ENCODE results near the gene SLC2A6.
"Not testable (repeated sequence)": the region's sequence is repeated elsewhere in the genome, so short reads cannot be mapped to it uniquely, and the experiment has no call there.

Gene SLC2A6

GRCh38 chr9:133460405-133461175 lies 18.3 kb downstream of the SLC2A6 start:
- DNase-seq (ENCODE audit: low spot score) = peak; percentile 21

DNA sequence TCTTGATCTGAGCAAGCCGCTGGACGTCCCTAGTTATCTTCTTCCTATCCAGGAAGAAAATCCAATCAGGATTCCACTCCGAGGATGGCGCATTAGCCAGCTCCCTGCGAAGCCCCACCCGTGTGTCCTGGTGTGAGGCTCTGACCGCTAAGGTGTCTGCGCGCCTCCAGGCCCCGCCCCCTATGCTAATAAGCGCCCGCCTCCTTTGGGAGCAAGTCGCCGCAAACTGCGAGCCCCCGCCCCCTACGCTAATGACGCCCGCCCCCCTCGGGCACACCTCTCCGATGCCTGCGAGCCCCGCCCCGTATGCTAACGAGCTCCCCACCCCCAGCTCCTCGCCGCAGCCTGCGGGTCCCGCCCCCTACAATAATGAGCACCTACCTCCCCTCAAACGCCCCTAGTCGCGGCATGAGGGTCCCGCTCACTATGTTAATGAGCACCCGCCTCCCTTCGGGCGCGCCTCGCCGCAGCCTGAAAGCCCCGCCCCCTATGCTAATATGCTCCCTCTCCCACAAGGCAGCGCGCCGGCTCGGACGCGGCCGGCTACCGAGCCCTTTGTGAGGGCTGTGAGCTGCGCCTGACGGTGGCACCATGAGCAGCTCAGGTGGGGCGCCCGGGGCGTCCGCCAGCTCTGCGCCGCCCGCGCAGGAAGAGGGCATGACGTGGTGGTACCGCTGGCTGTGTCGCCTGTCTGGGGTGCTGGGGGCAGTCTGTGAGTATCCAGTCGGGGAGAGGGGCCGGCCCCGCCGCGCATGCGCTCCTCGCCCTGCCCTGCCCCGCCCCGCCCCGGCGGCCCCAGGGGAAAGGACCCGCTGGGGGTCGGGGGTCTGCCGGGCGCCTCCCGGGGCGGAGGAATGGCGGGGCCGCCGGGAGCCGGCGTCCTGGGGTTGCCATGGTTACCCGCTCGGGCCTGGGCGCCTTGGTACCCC lies 19.2 kb downstream of the SLC2A6 start, which contains the start of gene CACFD1:
Gene CACFD1, plus strand, starts transcription at position 503 of the 929 bp plus-strand sequence. Its CDS starts 89 bp downstream, at position 592.
- peak; percentile 93 for DNase-seq (ENCODE audit: low spot score)

GRCh38 chr9:133458643-133459312 lies 20.1 kb downstream of the SLC2A6 start:
- DNase-seq (ENCODE audit: low spot score) = no peak

GRCh38 chr9:133457748-133458147 lies 21.2 kb downstream of the SLC2A6 start:
- no peak for DNase-seq (ENCODE audit: low spot score)

- DNase-seq (ENCODE audit: low spot score) = no peak
These were observed 21.7 kb downstream of the SLC2A6 start for GRCh38 chr9:133457233-133457632.

DNA sequence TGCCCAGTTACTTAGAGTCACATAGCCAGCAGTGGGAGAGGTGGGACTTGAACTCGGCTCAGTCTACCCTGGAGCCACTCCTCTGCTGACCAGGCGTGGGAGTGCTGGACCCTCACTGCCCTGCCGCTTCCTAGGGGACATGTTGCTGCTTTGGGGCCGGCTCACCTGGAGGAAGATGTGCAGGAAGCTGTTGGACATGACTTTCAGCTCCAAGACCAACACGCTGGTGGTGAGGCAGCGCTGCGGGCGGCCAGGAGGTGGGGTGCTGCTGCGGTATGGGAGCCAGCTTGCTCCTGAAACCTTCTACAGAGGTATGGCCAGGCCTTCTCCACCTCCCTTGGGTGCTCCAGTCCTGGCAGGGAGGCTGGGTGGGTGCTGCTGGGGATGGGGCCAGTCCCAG lies 22.5 kb downstream of the SLC2A6 start:
- no peak for DNase-seq (ENCODE audit: low spot score)

GRCh38 chr9:133455936-133456335 lies 23.0 kb downstream of the SLC2A6 start:
- DNase-seq (ENCODE audit: low spot score) = no peak

DNA sequence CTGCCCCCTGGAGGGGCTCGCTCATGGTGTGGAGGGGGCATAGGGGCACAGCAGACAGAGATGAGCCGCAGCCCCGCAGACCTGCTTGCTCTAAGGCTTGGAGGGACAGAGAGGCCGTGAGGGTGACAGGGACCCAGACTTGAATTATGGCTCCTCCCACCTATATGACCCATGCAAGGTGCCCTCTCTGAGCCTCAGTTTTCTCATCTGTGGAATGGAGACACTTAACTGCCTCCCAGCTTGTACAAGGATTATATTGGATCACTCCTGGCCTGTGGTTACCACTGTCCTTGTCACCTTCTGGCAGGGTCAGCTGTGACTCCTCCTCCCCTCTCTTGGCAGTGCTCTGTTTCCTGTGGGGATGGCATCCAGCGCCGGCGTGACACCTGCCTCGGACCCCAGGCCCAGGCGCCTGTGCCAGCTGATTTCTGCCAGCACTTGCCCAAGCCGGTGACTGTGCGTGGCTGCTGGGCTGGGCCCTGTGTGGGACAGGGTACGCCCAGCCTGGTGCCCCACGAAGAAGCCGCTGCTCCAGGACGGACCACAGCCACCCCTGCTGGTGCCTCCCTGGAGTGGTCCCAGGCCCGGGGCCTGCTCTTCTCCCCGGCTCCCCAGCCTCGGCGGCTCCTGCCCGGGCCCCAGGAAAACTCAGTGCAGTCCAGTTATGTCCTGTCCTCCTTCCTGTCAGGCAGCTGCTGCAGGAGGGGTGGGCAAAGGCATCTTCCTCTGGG lies 23.8 kb downstream of the SLC2A6 start:
- no peak for DNase-seq (ENCODE audit: low spot score)

DNA sequence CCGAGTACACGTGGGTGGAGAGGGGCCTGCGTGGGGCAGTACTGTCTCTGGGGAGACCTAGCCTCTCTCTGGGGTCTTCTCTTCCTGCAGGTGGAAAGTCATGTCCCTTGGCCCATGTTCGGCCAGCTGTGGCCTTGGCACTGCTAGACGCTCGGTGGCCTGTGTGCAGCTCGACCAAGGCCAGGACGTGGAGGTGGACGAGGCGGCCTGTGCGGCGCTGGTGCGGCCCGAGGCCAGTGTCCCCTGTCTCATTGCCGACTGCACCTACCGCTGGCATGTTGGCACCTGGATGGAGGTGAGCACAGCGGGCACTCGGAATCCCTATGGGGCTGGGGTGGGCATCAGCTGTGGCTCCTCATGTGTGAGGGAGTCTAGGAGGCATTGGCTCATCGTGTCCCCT lies 24.6 kb downstream of the SLC2A6 start:
- DNase-seq (ENCODE audit: low spot score) = no peak

DNA sequence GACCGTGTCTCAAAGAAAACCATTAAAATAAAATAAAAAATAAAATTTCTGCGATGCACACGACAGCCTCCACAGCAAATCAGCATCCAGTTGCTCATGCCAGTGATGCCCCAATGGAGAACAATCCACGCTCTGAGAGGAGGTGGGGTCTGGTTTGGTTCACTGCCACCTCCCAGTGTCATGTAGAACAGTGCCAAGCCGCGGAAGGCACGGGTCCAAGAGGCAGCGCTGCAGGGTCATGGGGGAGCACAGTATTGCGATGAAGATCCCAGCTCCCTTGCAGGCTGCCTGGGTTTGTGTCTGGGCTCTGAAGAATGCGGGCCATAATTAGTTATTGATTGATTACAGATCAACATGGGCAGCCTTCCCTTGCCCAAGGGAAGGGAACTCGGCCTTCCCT lies 25.2 kb downstream of the SLC2A6 start:
- DNase-seq (ENCODE audit: low spot score) = no peak

DNA sequence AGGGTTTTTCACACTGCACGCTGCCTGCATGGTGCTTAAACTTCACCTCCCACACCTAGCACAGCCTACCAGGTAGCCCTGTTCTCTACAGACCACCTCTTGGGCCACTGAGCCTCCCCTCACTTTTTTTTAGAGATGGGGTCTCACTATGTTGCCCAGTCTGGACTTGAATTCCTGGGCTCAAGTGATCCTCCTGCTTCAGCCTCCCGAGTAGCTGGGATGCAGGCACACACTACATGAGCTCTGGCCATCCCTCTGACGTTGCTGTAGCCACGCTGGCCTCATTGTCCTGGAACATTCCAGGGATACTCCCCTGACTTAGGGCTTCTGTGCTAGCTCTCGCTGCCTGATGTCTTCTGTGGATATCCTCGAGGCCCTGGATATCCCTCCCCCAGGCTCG lies 26.3 kb downstream of the SLC2A6 start:
- DNase-seq (ENCODE audit: low spot score) = no peak

DNA sequence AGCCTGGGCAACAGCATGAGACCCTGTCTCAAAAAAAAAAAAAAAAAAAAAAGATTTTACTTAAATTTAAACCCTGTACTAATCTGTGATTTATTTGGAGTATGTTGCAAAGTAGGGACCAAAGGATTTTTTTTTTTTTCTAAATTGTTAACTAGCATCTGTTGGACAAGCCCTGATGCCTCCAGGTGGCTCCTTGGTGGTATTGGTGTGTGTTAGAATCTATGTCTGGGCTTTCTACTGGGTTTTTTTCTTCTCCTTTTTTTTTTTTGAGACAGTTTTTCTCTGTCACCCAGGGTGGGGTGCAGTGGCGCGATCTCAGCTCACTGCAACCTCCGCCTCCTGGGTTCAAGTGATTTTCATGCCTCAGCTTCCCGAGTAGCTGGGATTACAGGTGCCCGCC lies 27.0 kb downstream of the SLC2A6 start:
- not testable (repeated sequence) for DNase-seq (ENCODE audit: low spot score)

GRCh38 chr9:133449760-133450159 lies 29.1 kb downstream of the SLC2A6 start:
- DNase-seq (ENCODE audit: low spot score) = no peak

- DNase-seq (ENCODE audit: low spot score) = no peak
These were observed 30.4 kb downstream of the SLC2A6 start for GRCh38 chr9:133448487-133448972.

DNA sequence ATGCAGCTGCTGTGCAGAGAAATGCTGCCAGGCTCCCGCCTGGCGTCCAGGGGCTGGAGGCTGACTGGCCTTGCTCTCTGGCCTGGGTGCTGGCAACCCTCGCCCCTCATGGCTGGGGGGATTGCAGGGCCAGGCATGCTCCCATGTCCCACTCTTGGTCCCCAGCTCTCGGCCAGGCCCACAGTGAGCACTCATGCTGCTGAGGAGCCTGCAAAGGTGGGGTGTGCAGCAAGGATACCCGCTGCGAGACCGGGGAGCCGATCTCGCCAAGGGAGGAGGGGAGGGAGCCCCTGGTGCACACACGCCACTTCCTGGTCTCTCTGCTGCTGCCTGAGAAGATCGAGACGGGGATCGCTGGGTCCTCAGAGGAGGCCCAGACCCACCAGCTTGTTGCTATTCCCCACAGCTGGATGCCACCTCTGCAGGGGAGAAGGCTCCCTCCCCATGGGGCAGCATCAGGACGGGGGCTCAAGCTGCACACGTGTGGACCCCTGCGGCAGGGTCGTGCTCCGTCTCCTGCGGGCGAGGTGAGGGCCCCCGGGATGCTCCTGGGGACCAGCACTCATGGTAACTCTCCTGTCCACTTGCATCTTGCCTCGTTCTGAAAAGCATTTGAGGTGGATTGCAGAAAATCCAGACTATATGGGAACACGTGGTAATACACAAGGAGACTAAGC lies 33.5 kb downstream of the SLC2A6 start:
- DNase-seq (ENCODE audit: low spot score) = no peak

GRCh38 chr9:133443982-133444381 lies 34.9 kb downstream of the SLC2A6 start:
- DNase-seq (ENCODE audit: low spot score) = no peak

- no peak for DNase-seq (ENCODE audit: low spot score)
These were observed 35.7 kb downstream of the SLC2A6 start for GRCh38 chr9:133443248-133443647.

DNA sequence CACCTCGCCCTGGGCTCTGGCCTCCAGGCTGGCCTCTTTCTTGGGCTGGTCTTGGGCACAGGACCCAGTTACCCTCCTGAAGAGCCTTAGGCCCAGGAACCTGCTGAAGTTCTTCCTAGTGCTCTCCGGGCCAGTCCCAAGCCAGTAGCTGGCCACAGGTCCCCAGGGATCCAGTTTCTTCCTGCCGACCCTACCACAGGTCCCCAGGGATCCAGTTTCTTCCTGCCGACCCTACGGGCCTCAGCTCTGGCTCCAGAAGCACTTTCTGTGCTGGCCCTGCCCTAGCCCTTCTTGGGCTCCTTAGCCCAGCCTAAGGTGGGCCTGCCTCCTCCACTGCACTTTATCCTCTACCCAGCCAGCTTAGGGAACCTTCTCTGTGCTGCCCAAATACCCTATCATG lies 37.3 kb downstream of the SLC2A6 start:
- no peak for DNase-seq (ENCODE audit: low spot score)

DNA sequence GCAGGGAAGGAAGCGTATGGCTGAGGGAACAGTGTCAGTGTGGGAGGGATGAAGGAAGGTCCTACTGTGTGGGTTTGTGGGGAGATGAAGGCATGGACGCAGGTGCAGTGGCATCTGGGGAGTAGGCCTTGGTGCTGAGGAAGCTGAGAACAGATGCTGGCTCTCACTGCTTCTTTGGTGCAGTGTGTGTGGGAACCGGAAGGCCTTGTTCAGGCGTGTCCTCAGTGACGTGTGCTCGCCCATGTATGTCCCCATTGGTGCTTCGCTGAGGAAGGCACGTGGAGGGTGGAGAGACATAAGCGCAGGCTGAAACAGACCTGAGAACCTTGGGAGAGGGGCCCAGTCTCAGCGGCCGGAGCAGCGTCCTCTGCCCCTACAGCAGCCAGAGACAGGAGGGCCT lies 38.0 kb downstream of the SLC2A6 start:
- no peak for DNase-seq (ENCODE audit: low spot score)

GRCh38 chr9:133439337-133439736 lies 39.6 kb downstream of the SLC2A6 start:
- DNase-seq (ENCODE audit: low spot score) = no peak

Data from CD4-positive, alpha-beta T cell treated with Interleukin-6 at 100 ng/mL for 8 hours (primary cell).